ENCODE results near the gene CCDC8. TPM values are rescaled to one million over a fixed set of nuclear protein-coding genes. Genes with fewer than 3 reads are reported as not detected.

Gene CCDC8
- total RNA-seq, 1 experiment from 2014 or later, result 0.18 TPM

- no peaks in the 10 kb centered on the region for H3K4me1 ChIP-seq
- no TSS peak for BruUV-seq (replicated peaks)
- no peak overlapping the region for H3K4me3 ChIP-seq (ENCODE audit: low read depth, low read length)
- Mint-ChIP-seq H3K4me1 (ENCODE audit: low read depth, unreplicated experiment) (no peaks in the 10 kb centered on the region), H3K27ac (ENCODE audit: unreplicated experiment) (no peak overlapping the region), H3K9me3 (ENCODE audit: unreplicated experiment) (peaks cover 11% of the 10 kb centered on the region), H3K36me3 (ENCODE audit: insufficient read depth, unreplicated experiment) (no peaks in the 10 kb centered on the region), H3K27me3 (ENCODE audit: insufficient read depth, unreplicated experiment) (peaks cover 3% of the 10 kb centered on the region), H3K4me3 (ENCODE audit: unreplicated experiment) (no peak overlapping the region)
- no peaks in the 10 kb centered on the region for H3K27me3 ChIP-seq (replicated peaks; ENCODE audit: control insufficient read depth, insufficient read depth, low read length)
- DNase-seq, result no peak
- H3K9me3 ChIP-seq, result peaks cover 13% of the 10 kb centered on the region
- no peak for TF ChIP-seq CTCF (IDR thresholded peaks at IDR 0.05; ENCODE audit: insufficient read depth in 1 of 2, low read depth in 1 of 2, low read length in 1 of 2, severe bottlenecking in 1 of 2, unreplicated experiment in 1 of 2)
- ChIA-PET POLR2A (no interaction called here), CTCF (no interaction called here)
- intact Hi-C loops (cut with micrococcal nuclease; ENCODE audit: unreplicated experiment), result no loop called here
- H3K36me3 ChIP-seq (ENCODE audit: control insufficient read depth, insufficient read depth, low read length), result no peaks in the 10 kb centered on the region
Observed at GRCh38 chr19:46447824-46448223, 34.5 kb upstream of the CCDC8 start.

- no peaks in the 10 kb centered on the region for H3K27me3 ChIP-seq (replicated peaks; ENCODE audit: control insufficient read depth, insufficient read depth, low read length)
- Mint-ChIP-seq H3K36me3 (ENCODE audit: insufficient read depth, unreplicated experiment) (no peaks in the 10 kb centered on the region), H3K4me1 (ENCODE audit: low read depth, unreplicated experiment) (no peaks in the 10 kb centered on the region), H3K9me3 (ENCODE audit: unreplicated experiment) (peaks cover 11% of the 10 kb centered on the region), H3K27me3 (ENCODE audit: insufficient read depth, unreplicated experiment) (peaks cover 3% of the 10 kb centered on the region), H3K27ac (ENCODE audit: unreplicated experiment) (no peak overlapping the region), H3K4me3 (ENCODE audit: unreplicated experiment) (no peak overlapping the region)
- no peaks in the 10 kb centered on the region for H3K36me3 ChIP-seq (ENCODE audit: control insufficient read depth, insufficient read depth, low read length)
- ChIA-PET POLR2A (no interaction called here), CTCF (no interaction called here)
- H3K9me3 ChIP-seq, result peaks cover 13% of the 10 kb centered on the region
- TF ChIP-seq CTCF (IDR thresholded peaks at IDR 0.05; ENCODE audit: insufficient read depth in 1 of 2, low read depth in 1 of 2, low read length in 1 of 2, severe bottlenecking in 1 of 2, unreplicated experiment in 1 of 2), result no peak
- intact Hi-C loops (cut with micrococcal nuclease; ENCODE audit: unreplicated experiment), result no loop called here
- no TSS peak for BruUV-seq (replicated peaks)
- H3K4me1 ChIP-seq, result no peaks in the 10 kb centered on the region
- DNase-seq, result no peak
- H3K4me3 ChIP-seq (ENCODE audit: low read depth, low read length), result no peak overlapping the region
Observed at GRCh38 chr19:46447006-46447405, 33.6 kb upstream of the CCDC8 start.

- Mint-ChIP-seq H3K27ac (ENCODE audit: unreplicated experiment) (no peak overlapping the region), H3K36me3 (ENCODE audit: insufficient read depth, unreplicated experiment) (no peaks in the 10 kb centered on the region), H3K27me3 (ENCODE audit: insufficient read depth, unreplicated experiment) (peaks cover 3% of the 10 kb centered on the region), H3K4me1 (ENCODE audit: low read depth, unreplicated experiment) (no peaks in the 10 kb centered on the region), H3K4me3 (ENCODE audit: unreplicated experiment) (no peak overlapping the region), H3K9me3 (ENCODE audit: unreplicated experiment) (peaks cover 11% of the 10 kb centered on the region)
- Histone ChIP-seq H3K9me3 (peaks cover 13% of the 10 kb centered on the region), H3K4me3 (ENCODE audit: low read depth, low read length) (no peak overlapping the region), H3K4me1 (no peaks in the 10 kb centered on the region), H3K27me3 (replicated peaks; ENCODE audit: control insufficient read depth, insufficient read depth, low read length) (no peaks in the 10 kb centered on the region), H3K36me3 (ENCODE audit: control insufficient read depth, insufficient read depth, low read length) (no peaks in the 10 kb centered on the region)
- no peak for DNase-seq
- TF ChIP-seq CTCF (IDR thresholded peaks at IDR 0.05; ENCODE audit: insufficient read depth in 1 of 2, low read depth in 1 of 2, low read length in 1 of 2, severe bottlenecking in 1 of 2, unreplicated experiment in 1 of 2), result no peak
- BruUV-seq (replicated peaks), result no TSS peak
- ChIA-PET CTCF (no interaction called here), POLR2A (no interaction called here)
- intact Hi-C loops (cut with micrococcal nuclease; ENCODE audit: unreplicated experiment), result no loop called here
Observed at GRCh38 chr19:46446021-46446420, 32.7 kb upstream of the CCDC8 start.

All from Caco-2 (cell line).